GM12801 (cell line): Measurements from ENCODE around the gene MRC2.

Source experiments
- TF ChIP-seq, protein P1 (sequence below): IDR thresholded peaks from one replicate; pipeline ENCODE4 v1.5.1; 2011; ENCODE audit warnings: control low read depth; ENCODE audit not compliant: insufficient read length; ENCODE audit errors: extremely low read depth

The MRC2 gene

DNA sequence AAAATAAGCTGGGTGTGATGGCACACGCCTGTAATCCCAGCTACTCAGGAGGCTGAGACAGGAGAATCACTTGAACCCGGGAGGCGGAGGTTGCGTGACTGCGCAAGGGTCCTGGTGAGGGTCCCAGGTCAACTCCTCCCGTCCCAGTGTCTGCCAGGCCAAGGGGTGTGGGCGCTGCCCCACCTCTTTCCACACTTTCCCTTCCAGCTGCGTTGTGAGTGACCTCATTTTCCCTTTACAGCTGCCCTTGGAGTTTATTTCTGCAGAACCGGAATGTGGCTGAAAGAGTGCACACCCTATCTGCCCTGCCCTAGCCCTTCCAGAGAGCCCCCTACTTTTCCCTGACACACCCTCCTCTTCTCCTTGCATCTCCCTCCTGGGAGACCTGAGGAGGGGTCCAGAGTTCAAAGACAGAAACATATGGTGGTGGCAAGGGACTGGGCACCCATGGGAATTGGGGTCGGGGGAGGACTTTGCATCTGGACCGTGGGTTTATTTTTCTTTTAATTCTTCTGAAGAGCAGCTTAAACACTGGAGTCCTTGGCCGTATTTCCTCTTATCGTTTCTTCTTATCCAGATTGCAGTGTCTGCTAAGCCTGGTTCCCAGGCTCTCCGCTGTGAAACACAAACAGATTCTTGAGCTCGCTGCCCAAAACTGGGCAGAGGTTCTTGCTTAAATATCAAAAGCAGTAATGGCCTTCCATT lies 20.9 kb downstream of the MRC2 start:
- TF ChIP-seq, protein P1, sequence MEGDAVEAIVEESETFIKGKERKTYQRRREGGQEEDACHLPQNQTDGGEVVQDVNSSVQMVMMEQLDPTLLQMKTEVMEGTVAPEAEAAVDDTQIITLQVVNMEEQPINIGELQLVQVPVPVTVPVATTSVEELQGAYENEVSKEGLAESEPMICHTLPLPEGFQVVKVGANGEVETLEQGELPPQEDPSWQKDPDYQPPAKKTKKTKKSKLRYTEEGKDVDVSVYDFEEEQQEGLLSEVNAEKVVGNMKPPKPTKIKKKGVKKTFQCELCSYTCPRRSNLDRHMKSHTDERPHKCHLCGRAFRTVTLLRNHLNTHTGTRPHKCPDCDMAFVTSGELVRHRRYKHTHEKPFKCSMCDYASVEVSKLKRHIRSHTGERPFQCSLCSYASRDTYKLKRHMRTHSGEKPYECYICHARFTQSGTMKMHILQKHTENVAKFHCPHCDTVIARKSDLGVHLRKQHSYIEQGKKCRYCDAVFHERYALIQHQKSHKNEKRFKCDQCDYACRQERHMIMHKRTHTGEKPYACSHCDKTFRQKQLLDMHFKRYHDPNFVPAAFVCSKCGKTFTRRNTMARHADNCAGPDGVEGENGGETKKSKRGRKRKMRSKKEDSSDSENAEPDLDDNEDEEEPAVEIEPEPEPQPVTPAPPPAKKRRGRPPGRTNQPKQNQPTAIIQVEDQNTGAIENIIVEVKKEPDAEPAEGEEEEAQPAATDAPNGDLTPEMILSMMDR, result no peak

DNA sequence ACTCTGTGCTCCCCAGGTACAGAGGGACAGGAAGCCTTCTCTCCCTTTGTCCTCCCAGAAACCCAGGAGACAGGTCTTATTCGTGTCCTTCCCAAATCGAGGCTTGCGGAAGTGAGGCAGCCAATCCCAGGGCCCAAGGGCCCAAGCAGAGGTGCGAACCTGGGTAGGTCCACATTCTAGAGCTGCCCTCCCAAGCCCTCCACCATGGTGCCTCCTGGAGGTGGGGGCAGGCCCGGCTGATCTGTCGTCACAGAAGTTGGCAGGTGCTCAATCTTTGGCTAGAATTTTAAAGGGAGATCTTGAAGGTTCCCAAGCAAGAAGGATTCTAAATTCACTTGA lies 21.5 kb downstream of the MRC2 start:
- TF ChIP-seq, protein P1, result no peak

DNA sequence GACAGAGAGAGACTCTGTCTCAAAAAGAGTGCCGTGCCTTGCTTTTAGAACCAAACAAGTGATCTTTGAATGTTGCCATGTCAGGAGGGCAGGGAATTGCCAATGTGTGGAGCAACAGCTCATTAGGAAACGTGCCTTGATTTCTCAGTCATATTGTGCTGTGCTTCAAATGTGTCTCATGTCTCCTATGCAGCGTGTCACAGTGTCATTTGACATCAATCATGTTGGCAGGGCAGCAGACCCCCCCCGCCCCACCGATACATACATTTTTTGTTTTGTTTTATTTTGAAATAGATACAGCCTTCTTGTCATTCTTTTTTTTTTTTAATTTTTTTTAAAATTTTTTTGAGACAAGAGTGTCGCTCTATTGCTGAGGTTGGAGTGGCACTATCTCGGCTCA lies 22.1 kb downstream of the MRC2 start:
- TF ChIP-seq, protein P1, result no peak

DNA sequence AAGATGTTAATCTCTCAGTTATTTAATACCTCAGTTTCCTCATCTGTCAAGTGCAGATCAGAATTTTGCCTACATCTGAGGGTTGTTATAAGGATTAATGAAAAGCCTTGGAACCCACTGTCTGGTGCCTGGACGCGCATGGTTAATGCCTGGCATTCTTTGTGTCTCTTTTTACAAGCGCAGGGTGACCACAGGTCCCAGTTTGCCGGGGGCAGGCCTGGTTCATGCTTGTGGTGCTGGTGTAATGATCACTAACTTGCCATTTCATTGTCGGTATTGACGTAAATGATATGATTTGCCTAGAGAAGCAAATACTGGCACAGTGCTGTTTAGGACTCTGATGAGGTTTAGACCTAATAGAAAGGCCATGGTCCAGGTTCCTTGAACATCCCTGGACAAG lies 23.1 kb downstream of the MRC2 start:
- TF ChIP-seq, protein P1, result no peak

DNA sequence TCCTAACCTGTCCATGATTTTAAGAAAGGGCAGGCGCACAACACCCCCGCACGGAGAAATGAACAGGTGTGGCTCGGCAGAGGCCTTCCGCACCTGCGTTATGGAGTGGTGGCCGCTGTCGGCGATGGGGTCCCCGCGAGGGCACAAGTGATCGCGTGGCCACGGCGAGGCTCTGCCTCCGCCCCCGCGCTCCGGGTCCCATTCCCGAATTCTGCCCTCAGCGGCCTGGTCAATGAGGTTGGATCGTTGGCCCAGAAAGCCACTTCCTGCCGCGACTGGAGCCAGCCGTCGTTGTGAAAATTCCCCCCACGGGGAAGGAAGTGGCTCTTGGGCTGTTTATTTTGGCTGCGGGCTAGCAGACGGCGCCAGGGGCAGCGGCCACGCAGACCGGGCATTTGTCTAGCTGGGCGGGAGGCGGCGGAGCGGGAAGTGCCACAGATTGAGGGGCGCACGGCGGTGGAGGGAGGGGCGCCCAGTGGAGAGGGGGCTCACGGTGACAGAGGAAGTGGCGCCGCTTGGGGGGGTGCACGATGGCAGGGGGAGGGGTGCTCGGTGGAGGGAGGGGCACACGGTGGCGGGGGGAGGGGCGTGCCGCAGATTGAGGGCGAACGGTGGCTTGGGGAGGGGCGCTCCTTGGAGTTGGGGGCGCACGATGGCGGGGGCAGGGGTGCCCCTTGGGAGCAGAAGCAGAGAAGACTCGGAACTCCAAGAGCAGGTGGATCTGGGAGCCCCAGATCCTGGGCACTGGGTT lies 25.0 kb downstream of the MRC2 start:
- TF ChIP-seq, protein P1, result no peak

DNA sequence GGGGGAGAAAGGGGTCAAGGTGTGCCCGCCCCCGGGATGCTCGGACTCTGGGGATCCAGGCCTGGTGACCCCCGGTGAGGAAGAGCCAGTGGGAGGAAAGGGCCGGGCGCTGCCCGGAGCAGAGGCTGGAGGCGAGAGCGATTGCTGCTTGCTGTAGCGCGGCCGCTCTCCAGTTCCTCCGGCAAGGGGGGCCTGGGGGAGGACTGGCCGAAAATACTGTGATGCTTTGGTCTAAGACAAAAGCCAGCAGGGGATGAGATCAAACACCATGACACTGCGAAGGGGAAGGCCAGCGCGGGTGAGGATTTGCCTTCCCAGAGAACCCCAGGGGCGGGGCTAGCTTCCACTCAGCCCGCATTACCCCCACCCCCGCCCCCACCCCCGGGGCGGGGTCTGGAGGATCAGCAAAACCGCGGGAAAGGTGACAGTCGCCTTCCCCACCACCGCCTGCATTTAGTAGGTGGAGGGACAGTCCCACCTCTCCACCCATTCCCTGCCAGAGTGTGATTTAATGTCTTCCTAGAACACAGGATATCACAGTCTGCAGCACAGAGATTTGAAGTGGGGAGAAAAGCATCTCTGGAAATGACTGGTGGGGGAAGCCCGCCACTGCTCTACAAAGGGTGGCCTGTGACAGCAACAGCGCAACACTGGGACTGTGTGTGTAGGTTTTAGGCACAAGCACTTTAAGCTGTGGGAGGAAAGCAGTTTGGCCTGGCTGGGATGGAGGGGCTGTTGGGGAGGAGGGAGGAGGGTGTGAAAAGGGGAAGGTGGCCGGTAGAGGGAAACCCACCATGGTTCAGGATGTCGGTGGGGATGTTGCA lies 25.7 kb downstream of the MRC2 start:
- TF ChIP-seq, protein P1, result no peak
